HG02970 (cell line): ENCODE data around the gene ENPP7.

Source experiments
- ATAC-seq: cut with Tn5 transposase; IDR thresholded peaks from one replicate; pipeline ENCODE4 v1.9.1; 2021; ENCODE audit warnings: mild to moderate bottlenecking, moderate library complexity, moderate number of reproducible peaks; ENCODE audit not compliant: unreplicated experiment, low FRiP score

The ENPP7 gene, protein sequence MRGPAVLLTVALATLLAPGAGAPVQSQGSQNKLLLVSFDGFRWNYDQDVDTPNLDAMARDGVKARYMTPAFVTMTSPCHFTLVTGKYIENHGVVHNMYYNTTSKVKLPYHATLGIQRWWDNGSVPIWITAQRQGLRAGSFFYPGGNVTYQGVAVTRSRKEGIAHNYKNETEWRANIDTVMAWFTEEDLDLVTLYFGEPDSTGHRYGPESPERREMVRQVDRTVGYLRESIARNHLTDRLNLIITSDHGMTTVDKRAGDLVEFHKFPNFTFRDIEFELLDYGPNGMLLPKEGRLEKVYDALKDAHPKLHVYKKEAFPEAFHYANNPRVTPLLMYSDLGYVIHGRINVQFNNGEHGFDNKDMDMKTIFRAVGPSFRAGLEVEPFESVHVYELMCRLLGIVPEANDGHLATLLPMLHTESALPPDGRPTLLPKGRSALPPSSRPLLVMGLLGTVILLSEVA

DNA sequence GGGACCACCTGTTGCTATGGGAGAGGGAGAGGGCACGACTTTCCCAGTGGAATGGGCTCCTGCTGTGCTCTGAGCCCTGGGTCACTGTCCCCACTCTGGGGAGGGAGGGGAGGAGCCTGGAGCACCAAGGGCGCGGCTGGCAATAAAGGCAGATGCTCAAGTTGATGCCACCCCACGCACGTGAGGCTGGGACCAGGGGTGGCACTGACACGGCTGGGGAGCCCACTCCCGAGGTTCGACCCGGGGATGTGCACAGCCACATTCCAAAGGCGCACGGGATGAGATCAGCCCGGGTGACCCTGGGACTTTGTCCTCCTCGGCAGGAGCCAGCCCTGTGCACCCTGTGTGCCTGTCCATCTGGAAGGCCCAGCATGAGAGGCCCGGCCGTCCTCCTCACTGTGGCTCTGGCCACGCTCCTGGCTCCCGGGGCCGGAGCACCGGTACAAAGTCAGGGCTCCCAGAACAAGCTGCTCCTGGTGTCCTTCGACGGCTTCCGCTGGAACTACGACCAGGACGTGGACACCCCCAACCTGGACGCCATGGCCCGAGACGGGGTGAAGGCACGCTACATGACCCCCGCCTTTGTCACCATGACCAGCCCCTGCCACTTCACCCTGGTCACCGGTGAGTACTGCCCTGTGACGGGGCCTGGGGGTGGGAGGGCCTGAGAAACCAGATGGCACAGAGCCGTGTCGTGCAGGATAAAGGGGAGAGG, at the start of gene ENPP7:
TSS of gene ENPP7 (plus strand) at position 175 of the 715 bp plus-strand sequence. CDS start at position 372, 197 bp downstream.
- no peak for ATAC-seq

DNA sequence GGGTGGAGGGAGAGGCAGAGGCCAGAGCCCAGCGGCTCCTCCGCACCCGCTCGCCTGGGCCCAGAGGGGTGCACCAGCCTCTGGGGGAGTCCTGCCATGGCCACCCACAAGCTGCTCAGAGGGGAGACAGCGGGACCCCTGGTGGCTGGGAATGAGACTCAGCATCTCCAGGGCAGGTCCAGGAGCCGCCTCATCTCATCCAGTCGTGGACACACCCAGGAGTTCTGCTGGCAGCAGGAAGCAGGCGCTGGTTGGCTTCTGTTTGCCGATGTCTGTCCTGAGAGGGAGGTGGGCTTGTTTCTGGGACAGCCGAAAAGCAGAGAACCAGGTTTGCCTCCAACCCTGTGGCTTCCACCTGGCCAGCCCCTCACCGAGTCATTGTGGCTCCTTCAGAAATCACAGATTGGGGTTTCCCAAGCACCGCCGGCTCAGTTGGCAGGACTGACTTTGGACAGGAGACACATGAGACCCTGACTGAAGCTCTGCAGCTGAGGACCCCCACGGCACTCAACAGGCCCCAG, 49.6 kb upstream of the ENPP7 start:
- ATAC-seq = no peak

GRCh38 chr17:79681628-79682261, 49.0 kb upstream of the ENPP7 start:
- ATAC-seq = no peak

- ATAC-seq = no peak
Observed at GRCh38 chr17:79683365-79683764, 47.4 kb upstream of the ENPP7 start.

DNA sequence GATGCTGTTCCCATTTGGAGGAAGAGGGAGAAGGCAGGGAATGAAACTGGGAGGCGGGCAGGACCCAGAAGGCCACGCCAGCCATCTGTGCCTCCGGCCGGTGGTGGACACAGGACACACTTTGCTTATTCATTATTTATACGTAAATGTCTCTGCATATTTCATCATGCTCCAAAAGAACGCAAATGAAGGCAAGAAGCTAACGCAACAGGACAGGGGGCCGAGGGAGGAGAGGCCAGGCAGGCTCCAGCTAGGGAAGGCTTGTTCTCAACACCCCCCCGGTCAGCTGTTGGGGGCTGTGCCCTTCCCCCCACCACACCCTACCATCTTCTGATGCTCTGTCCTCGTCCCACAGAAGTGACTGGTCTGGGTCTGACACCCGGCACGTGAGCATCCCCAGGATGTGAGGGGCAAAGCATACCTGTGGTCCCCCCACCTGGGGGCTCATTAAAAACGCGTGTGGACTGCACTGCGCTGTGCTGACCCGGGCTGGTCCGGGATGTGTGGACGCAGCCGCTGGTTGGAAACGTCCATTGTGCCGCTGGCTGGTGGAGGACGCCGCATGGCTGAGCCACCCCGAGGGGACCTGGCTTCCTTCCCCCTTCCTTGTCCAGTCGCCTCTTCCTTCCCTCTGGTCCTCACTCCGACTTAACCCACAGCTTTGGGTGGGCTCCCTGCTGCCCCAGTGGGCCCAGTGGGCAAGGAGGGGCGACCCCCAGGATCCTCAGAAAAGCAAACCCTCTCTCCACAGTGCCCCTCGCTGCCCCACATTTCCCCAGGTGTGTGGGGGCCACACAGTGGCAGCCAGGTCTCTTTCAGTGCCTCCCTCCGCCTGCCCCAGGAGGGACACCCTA, 46.4 kb upstream of the ENPP7 start:
- ATAC-seq = no peak

DNA sequence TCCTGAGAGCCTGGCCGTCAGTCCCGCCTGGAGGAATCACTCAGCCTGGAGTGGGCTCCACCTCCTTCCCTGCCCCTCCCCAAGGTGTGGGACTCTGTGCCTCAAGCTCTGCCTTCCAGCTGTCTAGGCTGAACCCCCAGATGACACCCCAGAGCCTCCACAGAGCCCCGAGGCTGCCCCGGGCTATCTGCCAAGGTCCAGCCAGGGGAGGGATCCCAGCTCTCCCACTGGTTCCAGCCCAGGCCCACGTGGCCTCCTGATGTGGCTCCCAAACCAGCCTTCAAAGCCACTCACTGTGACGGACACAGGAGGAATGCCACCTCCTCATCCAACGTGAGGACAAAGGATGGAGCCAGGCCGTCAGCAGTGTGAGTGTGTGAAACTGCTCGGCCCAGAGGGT, 45.6 kb upstream of the ENPP7 start:
- ATAC-seq = no peak

- ATAC-seq = no peak
Observed at GRCh38 chr17:79686476-79686875, 44.3 kb upstream of the ENPP7 start.

DNA sequence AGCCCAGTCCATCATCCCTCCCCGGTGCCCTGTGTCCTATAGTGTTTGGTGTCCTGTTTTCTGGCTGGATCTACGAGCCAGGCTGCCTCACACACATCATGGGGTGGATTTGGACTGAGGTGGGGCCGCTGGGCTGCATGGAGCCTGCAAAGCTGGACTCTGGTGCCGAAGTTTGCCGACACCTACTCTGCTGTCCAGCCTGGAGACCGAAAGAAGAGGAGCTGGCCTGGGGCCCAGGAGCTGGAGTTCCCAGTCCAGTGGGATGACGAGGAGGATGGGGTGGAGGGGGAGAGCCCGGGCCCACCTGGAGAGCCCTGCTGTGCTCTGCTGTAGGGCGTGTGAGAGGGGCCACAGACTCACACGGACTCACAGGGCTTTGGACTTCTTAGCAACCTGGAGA, 40.3 kb upstream of the ENPP7 start:
- ATAC-seq = no peak

- no peak for ATAC-seq
Observed at GRCh38 chr17:79690988-79691836, 39.5 kb upstream of the ENPP7 start.

- no peak for ATAC-seq
Observed at GRCh38 chr17:79691931-79692330, 38.8 kb upstream of the ENPP7 start.

GRCh38 chr17:79693419-79693818, 37.3 kb upstream of the ENPP7 start:
- ATAC-seq = no peak

DNA sequence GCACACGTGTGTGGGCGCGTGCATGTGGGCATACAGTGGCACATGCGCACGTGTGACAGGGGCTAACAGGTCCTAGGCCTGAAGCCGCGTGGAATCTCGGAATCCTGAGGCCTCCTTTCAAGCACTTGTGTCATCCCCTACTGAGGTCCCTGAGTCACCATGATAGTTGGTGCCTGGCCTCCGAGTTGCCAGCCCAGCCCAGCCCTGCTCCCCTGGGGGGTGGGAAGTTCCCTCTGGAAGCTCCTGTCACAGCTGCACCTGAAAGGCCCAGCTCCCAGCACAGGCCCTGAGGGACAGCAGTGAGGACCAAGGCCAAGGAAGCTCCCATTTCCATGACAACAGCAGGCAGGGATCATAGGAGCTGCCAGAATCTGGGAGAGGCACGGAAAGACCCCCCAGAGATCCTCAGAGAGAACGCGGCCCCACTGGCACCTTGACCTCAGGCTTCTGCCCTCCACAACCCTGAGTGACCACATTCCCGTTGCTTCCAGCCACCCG, 35.4 kb upstream of the ENPP7 start:
- ATAC-seq = no peak

GRCh38 chr17:79695797-79696609, 34.7 kb upstream of the ENPP7 start:
- no peak for ATAC-seq

DNA sequence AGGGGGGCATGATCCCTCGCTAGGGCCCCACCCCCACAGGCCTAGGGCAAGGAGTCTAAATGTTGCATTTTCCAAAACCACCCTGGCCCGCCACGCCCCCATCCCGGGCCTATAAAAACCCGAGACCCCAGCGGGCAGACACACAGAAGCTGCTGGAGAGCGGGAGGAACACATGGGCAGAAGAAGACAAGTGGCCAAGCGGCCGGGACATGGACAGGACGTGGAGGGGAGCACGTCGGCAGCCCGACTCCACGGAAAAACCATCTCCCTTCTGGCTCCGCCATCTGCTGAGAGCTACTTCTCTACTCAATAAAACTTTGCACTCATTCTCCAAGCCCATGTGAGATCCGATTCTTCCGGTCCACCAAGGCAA, 34.1 kb upstream of the ENPP7 start:
- no peak for ATAC-seq

DNA sequence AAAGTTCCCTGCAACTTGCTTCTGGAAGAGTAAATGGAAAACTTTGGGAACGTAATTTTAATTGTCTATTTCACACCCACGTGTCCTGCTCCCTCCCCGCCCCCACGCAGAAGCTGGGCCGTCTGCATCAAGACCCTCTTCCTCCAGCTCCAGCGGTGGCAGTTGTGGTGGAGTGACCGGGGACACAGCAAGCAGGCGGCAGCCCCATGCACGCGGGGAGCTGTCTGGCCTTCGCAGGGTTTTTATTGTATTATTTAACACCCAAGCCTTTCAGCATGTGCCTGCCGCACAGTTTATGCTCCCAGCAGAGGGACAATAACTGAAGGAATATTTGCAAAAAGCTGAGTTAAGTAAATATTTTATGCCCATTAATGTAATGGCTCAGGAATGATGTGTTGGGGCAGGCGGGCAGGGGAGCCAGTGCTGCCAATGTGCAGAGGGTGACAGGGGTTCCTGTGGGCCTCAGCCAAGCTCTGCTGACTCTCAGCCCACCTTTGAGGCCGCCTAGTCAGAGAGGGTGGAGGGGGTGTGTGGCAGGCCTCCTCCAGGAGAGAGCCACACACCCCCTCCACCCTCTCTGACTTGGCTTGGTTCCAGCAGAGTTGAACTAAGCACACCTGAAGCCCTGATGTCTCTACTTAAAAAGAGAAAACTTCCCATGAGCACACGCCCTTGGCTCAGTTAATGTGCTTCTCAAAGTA, 32.4 kb upstream of the ENPP7 start:
- no peak for ATAC-seq

GRCh38 chr17:79699386-79700036, 31.2 kb upstream of the ENPP7 start:
- ATAC-seq = no peak

- no peak for ATAC-seq
Observed at GRCh38 chr17:79700592-79700991, 30.2 kb upstream of the ENPP7 start.
